ENCODE results near the gene CCDC191. TPM values are rescaled to one million over a fixed set of nuclear protein-coding genes. Genes with fewer than 3 reads are reported as not detected.

Gene CCDC191
- polyA plus RNA-seq, 3 donors = 0.48 to 2.9 (median 1.2) TPM

DNA sequence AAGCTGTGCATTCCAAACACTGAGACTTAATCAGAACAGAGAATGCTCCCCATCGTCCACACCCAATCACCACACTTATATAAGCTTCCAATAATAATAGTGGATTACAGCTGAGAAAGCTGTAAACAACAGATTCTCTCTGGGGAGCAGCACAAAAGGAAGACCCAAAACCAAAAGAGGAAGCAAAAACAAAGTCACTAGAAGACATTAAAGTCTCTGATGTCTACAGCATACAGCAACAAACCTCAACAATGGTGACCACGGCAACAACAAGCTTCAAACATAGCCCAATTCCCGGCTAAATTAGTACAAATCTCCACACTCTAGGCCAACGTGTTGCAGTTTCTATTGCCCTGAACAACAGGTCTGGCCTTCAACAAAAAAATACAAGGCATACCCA, 70.8 kb downstream of the CCDC191 start:
- H3K4me3 ChIP-seq (replicated peaks in 1 of 3; ENCODE audit: low read depth in 2 of 3, low read length in 3 of 3) = no peak overlapping the region
- H3K4me1 ChIP-seq (ENCODE audit: control insufficient read depth in 1 of 2, insufficient read depth in 2 of 2, low read length in 2 of 2) = no peaks in the 10 kb centered on the region
- H3K27me3 ChIP-seq (ENCODE audit: control insufficient read depth in 2 of 2, insufficient read depth in 2 of 2, low read length in 2 of 2) = no peaks in the 10 kb centered on the region
- H3K27me3 Mint-ChIP-seq (ENCODE audit: low read depth in 3 of 3) = no peaks in the 10 kb centered on the region
- no peak overlapping the region for H2AFZ ChIP-seq (ENCODE audit: insufficient read depth, low read depth, low read length, poor library complexity, severe bottlenecking)
- H3K36me3 ChIP-seq (replicated peaks in 1 of 2; ENCODE audit: control insufficient read depth in 1 of 2, insufficient read depth in 2 of 2, low read length in 2 of 2) = no peaks in the 10 kb centered on the region
- H3K4me2 ChIP-seq (replicated peaks; ENCODE audit: extremely low read depth, low read length, poor library complexity, severe bottlenecking) = no peak overlapping the region
- peak overlapping the region in 2 of 7 donors; percentile 6 to 34 for H3K27ac Mint-ChIP-seq
- no peak overlapping the region for H3K27ac ChIP-seq (ENCODE audit: low read depth in 1 of 2, low read length in 2 of 2)
- H3K9ac ChIP-seq (ENCODE audit: insufficient read depth, low read length, poor library complexity, severe bottlenecking) = no peak overlapping the region
- WGBS (ENCODE audit: insufficient coverage) = 55% methylated on average over 3 of the region's 4 CpGs
- no peaks in the 10 kb centered on the region for H3K79me2 ChIP-seq (ENCODE audit: insufficient read depth, low read length)
- H3K9me3 Mint-ChIP-seq = no peaks in the 10 kb centered on the region
- H3K9me3 ChIP-seq (replicated peaks in 1 of 2; ENCODE audit: control insufficient read depth in 1 of 2, insufficient read depth in 1 of 2, low read length in 2 of 2) = no peaks in the 10 kb centered on the region
- H4K20me1 ChIP-seq (ENCODE audit: insufficient read depth, low read length) = no peaks in the 10 kb centered on the region
- H3K4me3 Mint-ChIP-seq = no peak overlapping the region
- no peak for TF ChIP-seq CTCF (IDR thresholded peaks at IDR 0.05)
- DNase-seq = peak in 1 of 3 donors; percentile 2
- H3K4me1 Mint-ChIP-seq = peaks cover 2% of the 10 kb centered on the region
- intact Hi-C loops (cut with micrococcal nuclease) = no loop called here
- peaks cover 1 to 2% of the 10 kb centered on the region in 2 donors for H3K36me3 Mint-ChIP-seq

DNA sequence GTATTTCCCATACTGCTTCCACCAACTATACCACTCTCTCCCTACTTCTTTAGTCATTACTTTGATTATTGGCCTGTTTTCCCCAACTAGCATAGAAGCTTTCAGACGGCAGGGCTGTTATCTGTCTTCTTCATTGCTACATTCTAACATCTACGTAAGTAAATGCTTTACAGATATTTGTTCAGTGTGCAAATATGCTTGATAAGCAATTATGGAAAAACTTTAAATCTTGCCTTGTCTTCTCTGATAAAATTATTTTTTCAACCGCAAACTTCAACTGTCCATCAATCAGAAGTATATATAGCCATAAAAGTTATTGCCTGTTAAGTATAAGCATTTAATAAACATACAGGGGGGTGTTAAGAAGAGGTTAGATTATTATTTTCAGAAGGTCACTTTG, 72.8 kb downstream of the CCDC191 start:
- H3K79me2 ChIP-seq (ENCODE audit: insufficient read depth, low read length) = no peaks in the 10 kb centered on the region
- TF ChIP-seq CTCF (IDR thresholded peaks at IDR 0.05) = no peak
- H3K27ac ChIP-seq (ENCODE audit: low read depth in 1 of 2, low read length in 2 of 2) = no peak overlapping the region
- no peaks in the 10 kb centered on the region for H4K20me1 ChIP-seq (ENCODE audit: insufficient read depth, low read length)
- no CpG with 5 or more reads among the region's 3 CpGs for WGBS (ENCODE audit: insufficient coverage)
- Mint-ChIP-seq H3K27ac (no peak overlapping the region), H3K4me3 (no peak overlapping the region), H3K4me1 (peaks cover 2% of the 10 kb centered on the region), H3K27me3 (ENCODE audit: low read depth in 3 of 3) (no peaks in the 10 kb centered on the region), H3K36me3 (peaks cover 2 to 8% of the 10 kb centered on the region in 2 donors), H3K9me3 (no peaks in the 10 kb centered on the region)
- no peaks in the 10 kb centered on the region for H3K9me3 ChIP-seq (replicated peaks in 1 of 2; ENCODE audit: control insufficient read depth in 1 of 2, insufficient read depth in 1 of 2, low read length in 2 of 2)
- no peaks in the 10 kb centered on the region for H3K27me3 ChIP-seq (ENCODE audit: control insufficient read depth in 2 of 2, insufficient read depth in 2 of 2, low read length in 2 of 2)
- H3K4me1 ChIP-seq (ENCODE audit: control insufficient read depth in 1 of 2, insufficient read depth in 2 of 2, low read length in 2 of 2) = no peaks in the 10 kb centered on the region
- H3K4me3 ChIP-seq (replicated peaks in 1 of 3; ENCODE audit: low read depth in 2 of 3, low read length in 3 of 3) = no peak overlapping the region
- DNase-seq = no peak
- H3K9ac ChIP-seq (ENCODE audit: insufficient read depth, low read length, poor library complexity, severe bottlenecking) = no peak overlapping the region
- intact Hi-C loops (cut with micrococcal nuclease) = no loop called here
- H2AFZ ChIP-seq (ENCODE audit: insufficient read depth, low read depth, low read length, poor library complexity, severe bottlenecking) = no peak overlapping the region
- H3K4me2 ChIP-seq (replicated peaks; ENCODE audit: extremely low read depth, low read length, poor library complexity, severe bottlenecking) = no peak overlapping the region
- H3K36me3 ChIP-seq (replicated peaks in 1 of 2; ENCODE audit: control insufficient read depth in 1 of 2, insufficient read depth in 2 of 2, low read length in 2 of 2) = no peaks in the 10 kb centered on the region
